GM12873 (cell line): ENCODE data around the gene JMJD8.

Source experiments
- TF ChIP-seq, protein P1 (sequence below): IDR thresholded peaks from 2 replicates; pipeline ENCODE4 v1.5.1; 2012; ENCODE audit warnings: low read depth, mild to moderate bottlenecking, moderate library complexity, low read length, control low read depth; ENCODE audit not compliant: insufficient read depth; ENCODE audit errors: missing control alignments

JMJD8 gene

DNA sequence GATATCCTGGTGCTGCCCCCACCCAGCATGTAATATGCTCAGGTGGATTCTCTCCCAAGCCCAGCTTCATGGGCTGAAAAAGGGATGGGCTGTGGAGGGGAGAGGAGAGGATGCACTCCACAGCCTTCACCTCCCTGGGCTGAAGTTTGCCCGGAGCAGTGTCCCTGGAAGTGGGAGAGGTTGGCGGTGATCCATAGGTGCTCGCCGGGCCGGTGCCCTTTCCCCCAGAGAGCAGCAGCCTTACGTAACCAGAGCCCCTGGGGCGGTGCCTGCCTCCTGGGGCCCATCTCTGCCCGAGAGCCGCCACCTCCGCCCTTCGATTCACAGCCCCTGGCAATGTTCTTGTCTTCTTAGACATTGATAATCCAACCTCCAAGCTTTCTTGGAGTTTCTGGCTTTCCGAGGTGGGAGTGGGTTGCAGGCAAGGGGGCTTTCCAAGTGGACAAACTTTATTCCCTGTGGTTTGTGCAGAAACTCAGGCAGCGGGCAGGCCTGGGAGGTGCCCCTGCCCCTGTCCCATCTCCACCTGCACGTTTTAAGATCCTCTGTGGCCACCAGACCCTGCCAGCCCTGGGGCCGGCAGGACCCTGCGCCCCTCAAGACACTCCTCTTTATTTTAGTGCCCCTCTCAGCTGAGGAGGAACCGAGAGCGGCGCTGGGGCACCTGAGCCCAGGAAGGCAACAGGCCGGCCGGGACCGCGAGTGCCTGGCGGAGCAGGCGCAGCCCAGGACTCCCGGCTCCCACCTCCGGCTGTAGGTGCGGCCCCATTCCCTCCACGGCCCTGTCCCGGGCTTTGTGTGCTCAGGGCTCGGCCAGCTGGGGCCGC is 38.1 kb downstream of the JMJD8 start:
- TF ChIP-seq, protein P1, sequence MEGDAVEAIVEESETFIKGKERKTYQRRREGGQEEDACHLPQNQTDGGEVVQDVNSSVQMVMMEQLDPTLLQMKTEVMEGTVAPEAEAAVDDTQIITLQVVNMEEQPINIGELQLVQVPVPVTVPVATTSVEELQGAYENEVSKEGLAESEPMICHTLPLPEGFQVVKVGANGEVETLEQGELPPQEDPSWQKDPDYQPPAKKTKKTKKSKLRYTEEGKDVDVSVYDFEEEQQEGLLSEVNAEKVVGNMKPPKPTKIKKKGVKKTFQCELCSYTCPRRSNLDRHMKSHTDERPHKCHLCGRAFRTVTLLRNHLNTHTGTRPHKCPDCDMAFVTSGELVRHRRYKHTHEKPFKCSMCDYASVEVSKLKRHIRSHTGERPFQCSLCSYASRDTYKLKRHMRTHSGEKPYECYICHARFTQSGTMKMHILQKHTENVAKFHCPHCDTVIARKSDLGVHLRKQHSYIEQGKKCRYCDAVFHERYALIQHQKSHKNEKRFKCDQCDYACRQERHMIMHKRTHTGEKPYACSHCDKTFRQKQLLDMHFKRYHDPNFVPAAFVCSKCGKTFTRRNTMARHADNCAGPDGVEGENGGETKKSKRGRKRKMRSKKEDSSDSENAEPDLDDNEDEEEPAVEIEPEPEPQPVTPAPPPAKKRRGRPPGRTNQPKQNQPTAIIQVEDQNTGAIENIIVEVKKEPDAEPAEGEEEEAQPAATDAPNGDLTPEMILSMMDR = no peak

GRCh38 chr16:644556-644955 is 39.6 kb downstream of the JMJD8 start:
- TF ChIP-seq, protein P1 = no peak

- TF ChIP-seq, protein P1 = no peak
Observed at GRCh38 chr16:643050-643368, 41.1 kb downstream of the JMJD8 start.

- TF ChIP-seq, protein P1 = no peak
Observed at GRCh38 chr16:642189-643049, 41.7 kb downstream of the JMJD8 start.

- TF ChIP-seq, protein P1 = no peak
Observed at GRCh38 chr16:641326-642188, 42.6 kb downstream of the JMJD8 start, which contains the start of gene MCRIP2. MCRIP2 (plus strand) TSS chr16:641828; CDS start chr16:641992, 164 bp downstream.

DNA sequence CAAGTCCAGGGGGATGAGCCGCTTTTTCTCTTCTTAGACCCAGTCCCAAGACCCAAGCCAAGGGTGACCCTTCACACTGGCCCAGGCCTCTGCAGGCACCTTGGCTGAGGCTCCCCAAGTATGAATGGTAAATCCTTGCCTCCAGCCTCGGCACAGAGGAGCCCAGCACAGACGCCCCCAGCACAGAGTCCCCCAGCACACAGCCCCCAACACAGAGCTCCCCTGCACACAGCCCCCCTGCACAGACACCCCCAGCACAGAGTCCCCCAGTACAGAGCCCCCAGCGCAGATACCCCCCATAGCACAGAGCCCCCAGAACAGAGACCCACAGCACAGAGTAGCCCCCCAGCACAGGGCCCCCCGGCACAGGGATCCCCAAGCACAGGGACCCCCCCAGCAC is 43.5 kb downstream of the JMJD8 start:
- TF ChIP-seq, protein P1 = no peak

DNA sequence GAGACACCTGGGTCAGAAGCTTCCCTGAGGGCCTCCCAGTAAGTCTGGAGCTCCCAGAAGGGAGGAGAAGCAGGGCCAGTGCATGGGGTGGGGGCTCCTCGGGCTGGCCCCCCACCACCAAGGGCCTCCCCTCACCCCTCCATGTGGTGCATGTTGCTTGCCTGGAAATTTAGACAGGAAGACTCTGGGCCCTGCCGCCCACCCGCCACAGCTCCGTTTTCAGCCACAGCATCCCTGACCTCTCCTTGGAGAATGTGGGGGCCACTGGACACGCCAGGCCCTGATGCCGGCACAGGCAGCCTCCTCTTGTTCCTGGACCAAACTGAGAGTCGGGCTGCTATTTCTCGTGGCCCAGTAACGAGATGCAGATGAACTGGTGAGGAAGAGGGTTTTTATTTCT is 45.3 kb downstream of the JMJD8 start:
- TF ChIP-seq, protein P1 = no peak
